Caco-2 (cell line): ENCODE measurements around the gene EEF1AKMT4. TPM values are rescaled to one million over a fixed set of nuclear protein-coding genes. Genes with fewer than 3 reads are reported as not detected.

Experiments used
- BruUV-seq: library from RNA; stranded (reverse); fragments of 400-500 nt; replicated peaks from 2 replicates; lab custom pipeline; 2021; lab: Mats Ljungman, UMichigan
- CTCF ChIA-PET: fragments of 300-600 bp; sonication (Branson Sonifier 250); formaldehyde crosslinking; loops from one replicate; lab custom pipeline; 2022; ENCODE audit warnings: antibody characterized with exemption; lab: Charles Lee
- POLR2A ChIA-PET: fragments of 300-600 bp; sonication (Branson Sonifier 250); formaldehyde crosslinking; loops from one replicate; lab custom pipeline; 2022; ENCODE audit warnings: antibody characterized with exemption; lab: Charles Lee
- DNase-seq, 2 experiments: peaks; one replicate each; pipeline versions ENCODE4 v3.0.0 to v3.0.0-alpha.2; 2020 to 2022
- H3K27me3 ChIP-seq: replicated peaks from 2 replicates; pipeline ENCODE4 v1.6.0; 2011; ENCODE audit warnings: low read length; ENCODE audit not compliant: control insufficient read depth, insufficient read depth
- H3K36me3 ChIP-seq: 2 replicates; pipeline ENCODE4 v1.5.1; 2011; ENCODE audit warnings: low read length; ENCODE audit not compliant: control insufficient read depth, insufficient read depth
- H3K4me1 ChIP-seq: fragments of 250-450 bp; sonication (Bioruptor Pico); 2 replicates; pipeline ENCODE4 v1.5.1; 2020; ENCODE audit warnings: mild to moderate bottlenecking
- H3K4me3 ChIP-seq: 2 replicates; pipeline ENCODE4 v1.5.1; 2011; ENCODE audit warnings: low read depth, mild to moderate bottlenecking, control low read depth, low read length
- H3K9me3 ChIP-seq: fragments of 250-450 bp; sonication (Bioruptor Pico); 2 replicates; pipeline ENCODE4 v1.5.1; 2020; ENCODE audit warnings: mild to moderate bottlenecking, moderate library complexity
- H3K27ac Mint-ChIP-seq: one replicate; pipeline ENCODE4 v1.8.0; 2022; ENCODE audit warnings: mixed read lengths; ENCODE audit not compliant: unreplicated experiment
- H3K27me3 Mint-ChIP-seq: one replicate; pipeline ENCODE4 v1.8.0; 2022; ENCODE audit warnings: mixed read lengths; ENCODE audit not compliant: insufficient read depth, unreplicated experiment
- H3K36me3 Mint-ChIP-seq: one replicate; pipeline ENCODE4 v1.8.0; 2022; ENCODE audit warnings: mild to moderate bottlenecking, mixed read lengths; ENCODE audit not compliant: insufficient read depth, unreplicated experiment
- H3K4me1 Mint-ChIP-seq: one replicate; pipeline ENCODE4 v1.8.0; 2022; ENCODE audit warnings: low read depth, mixed read lengths; ENCODE audit not compliant: unreplicated experiment
- H3K4me3 Mint-ChIP-seq: one replicate; pipeline ENCODE4 v1.8.0; 2022; ENCODE audit warnings: mild to moderate bottlenecking, moderate library complexity, mixed read lengths; ENCODE audit not compliant: unreplicated experiment
- H3K9me3 Mint-ChIP-seq: one replicate; pipeline ENCODE4 v1.8.0; 2022; ENCODE audit warnings: mixed read lengths; ENCODE audit not compliant: unreplicated experiment
- CTCF ChIP-seq, 2 experiments: fragments of 200-600 bp in 1 of 2; IDR thresholded peaks; 1 replicate in 1 of 2; 2 replicates in 1 of 2; pipeline versions ENCODE4 v1.5.1 to v1.8.0; 2011 to 2022; ENCODE audit warnings: antibody characterized with exemption in 1 of 2, control low read depth in 1 of 2, inconsistent platforms in 1 of 2, low read depth in 1 of 2, low read length in 1 of 2, mild to moderate bottlenecking in 1 of 2, moderate library complexity in 1 of 2; ENCODE audit not compliant: insufficient read depth in 1 of 2, severe bottlenecking in 1 of 2, unreplicated experiment in 1 of 2
- intact Hi-C: fragments of 100-400 bp; cut with micrococcal nuclease; formaldehyde crosslinking; loops from one replicate; pipeline ENCODE4 v1.10.0; 2022; ENCODE audit not compliant: unreplicated experiment
- total RNA-seq: library from RNA; stranded (reverse); gene quantifications from 2 replicates; pipeline ENCODE4 v1.2.3, GENCODE V29; 2022

EEF1AKMT4 gene
- total RNA-seq, 1 experiment from 2014 or later, result 13.1 TPM

DNA sequence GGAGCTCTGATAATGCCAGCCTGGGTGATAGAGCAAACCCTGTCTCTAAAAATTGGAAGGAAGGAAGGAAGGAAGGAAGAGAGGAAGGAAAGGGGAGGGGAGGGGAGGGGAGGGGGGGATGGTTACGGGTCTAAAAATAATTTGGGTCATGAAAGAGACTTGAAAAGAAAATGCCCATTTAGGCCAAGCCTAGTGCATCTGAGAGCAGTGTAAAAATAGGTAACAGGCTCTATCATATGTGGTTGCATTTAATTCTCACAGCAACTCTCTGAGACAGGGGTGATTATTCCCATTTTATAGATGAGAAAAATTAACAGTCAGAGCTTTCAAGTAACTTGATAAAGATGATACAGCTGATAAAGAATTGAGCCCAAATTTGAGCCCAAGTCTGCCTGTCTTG lies 22.8 kb downstream of the EEF1AKMT4 start:
- Histone ChIP-seq H3K4me3 (no peak overlapping the region), H3K9me3 (no peaks in the 10 kb centered on the region), H3K4me1 (no peaks in the 10 kb centered on the region), H3K36me3 (no peaks in the 10 kb centered on the region), H3K27me3 (no peaks in the 10 kb centered on the region)
- H3K36me3 Mint-ChIP-seq, result no peaks in the 10 kb centered on the region
- BruUV-seq, result no TSS peak
- no peaks in the 10 kb centered on the region for H3K9me3 Mint-ChIP-seq
- POLR2A ChIA-PET, result no interaction called here
- H3K27me3 Mint-ChIP-seq, result peaks cover 3% of the 10 kb centered on the region
- intact Hi-C loops, result no loop called here
- H3K4me3 Mint-ChIP-seq, result no peak overlapping the region
- H3K27ac Mint-ChIP-seq, result no peak overlapping the region
- no peak for DNase-seq
- TF ChIP-seq CTCF (IDR thresholded peaks at IDR 0.05; ENCODE audit: insufficient read depth in 1 of 2, low read depth in 1 of 2, low read length in 1 of 2, severe bottlenecking in 1 of 2, unreplicated experiment in 1 of 2), result no peak
- CTCF ChIA-PET, result no interaction called here
- no peaks in the 10 kb centered on the region for H3K4me1 Mint-ChIP-seq

DNA sequence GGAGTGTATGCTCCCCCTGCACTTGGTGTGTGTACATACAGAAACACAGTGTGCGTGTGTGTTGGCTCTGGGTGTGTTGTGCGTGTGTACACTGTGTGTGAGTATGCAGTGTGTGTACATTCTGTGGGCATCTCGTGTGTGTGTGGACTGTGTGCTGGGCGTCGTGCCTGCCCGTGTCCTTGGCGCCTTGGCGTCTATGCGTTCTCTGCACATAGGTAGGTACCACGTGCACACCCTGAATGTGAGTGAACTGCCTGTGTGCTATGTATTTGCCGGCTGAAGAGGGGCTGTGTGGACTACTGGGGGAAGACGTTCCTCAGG lies 25.9 kb downstream of the EEF1AKMT4 start:
- Histone ChIP-seq H3K4me1 (no peaks in the 10 kb centered on the region), H3K27me3 (no peaks in the 10 kb centered on the region), H3K4me3 (no peak overlapping the region), H3K36me3 (no peaks in the 10 kb centered on the region), H3K9me3 (no peaks in the 10 kb centered on the region)
- no peak for DNase-seq
- H3K4me1 Mint-ChIP-seq, result no peaks in the 10 kb centered on the region
- H3K36me3 Mint-ChIP-seq, result no peaks in the 10 kb centered on the region
- ChIA-PET POLR2A (no interaction called here), CTCF (no interaction called here)
- H3K4me3 Mint-ChIP-seq, result no peak overlapping the region
- no TSS peak for BruUV-seq
- intact Hi-C loops, result no loop called here
- H3K27ac Mint-ChIP-seq, result no peak overlapping the region
- no peaks in the 10 kb centered on the region for H3K9me3 Mint-ChIP-seq
- no peak for TF ChIP-seq CTCF (IDR thresholded peaks at IDR 0.05; ENCODE audit: insufficient read depth in 1 of 2, low read depth in 1 of 2, low read length in 1 of 2, severe bottlenecking in 1 of 2, unreplicated experiment in 1 of 2)
- H3K27me3 Mint-ChIP-seq, result peaks cover 3% of the 10 kb centered on the region

DNA sequence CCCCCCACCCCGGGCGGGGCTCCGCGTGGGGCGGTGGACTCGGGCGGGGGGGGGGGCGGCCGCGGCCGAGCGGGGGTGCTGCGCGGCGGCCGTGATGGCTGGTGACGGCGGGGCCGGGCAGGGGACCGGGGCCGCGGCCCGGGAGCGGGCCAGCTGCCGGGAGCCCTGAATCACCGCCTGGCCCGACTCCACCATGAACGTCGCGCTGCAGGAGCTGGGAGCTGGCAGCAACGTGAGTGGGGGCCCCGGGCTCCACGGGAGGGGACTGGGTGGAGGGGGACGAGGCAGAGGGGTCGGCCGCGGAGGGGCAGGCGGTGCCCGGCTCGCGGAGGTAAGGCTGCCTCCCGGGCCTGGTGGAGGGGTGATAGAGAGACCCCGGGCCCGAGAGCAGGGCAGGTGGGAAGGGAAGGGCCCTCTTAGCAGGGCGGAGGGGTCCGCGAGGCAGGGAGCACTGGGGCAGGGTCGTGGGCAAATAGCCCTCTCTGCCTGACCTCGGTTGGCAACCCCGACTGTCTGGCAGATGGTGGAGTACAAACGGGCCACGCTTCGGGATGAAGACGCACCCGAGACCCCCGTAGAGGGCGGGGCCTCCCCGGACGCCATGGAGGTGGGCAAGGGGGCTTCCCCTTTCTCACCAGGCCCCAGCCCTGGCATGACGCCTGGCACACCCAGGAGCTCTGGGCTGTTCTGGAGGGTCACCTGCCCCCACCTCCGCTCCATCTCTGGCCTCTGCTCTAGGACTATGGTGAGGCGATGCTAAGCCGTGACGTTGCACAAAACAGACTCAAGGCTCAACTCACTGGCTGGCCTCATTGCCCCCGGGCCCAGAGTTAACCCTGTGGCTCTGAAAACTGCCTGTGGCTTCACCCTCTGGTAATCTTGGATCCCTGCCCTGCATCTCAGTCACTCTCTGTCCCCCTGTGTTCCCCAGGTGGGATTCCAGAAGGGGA lies 26.8 kb downstream of the EEF1AKMT4 start, which contains the start of gene ECE2:
Gene ECE2 (plus strand): TSS at position 62 of the 950 bp plus-strand sequence. CDS start 132 bp downstream, at position 194.
- no peak for DNase-seq
- TF ChIP-seq CTCF (IDR thresholded peaks at IDR 0.05; ENCODE audit: insufficient read depth in 1 of 2, low read depth in 1 of 2, low read length in 1 of 2, severe bottlenecking in 1 of 2, unreplicated experiment in 1 of 2), result no peak
- H3K4me1 Mint-ChIP-seq, result no peaks in the 10 kb centered on the region
- H3K27ac Mint-ChIP-seq, result no peak within 1 kb of the TSS
- Histone ChIP-seq H3K27me3 (no peaks in the 10 kb centered on the region), H3K36me3 (no peaks in the 10 kb centered on the region), H3K4me1 (no peaks in the 10 kb centered on the region), H3K9me3 (no peaks in the 10 kb centered on the region), H3K4me3 (no peak within 1 kb of the TSS)
- intact Hi-C loops, result no loop called here
- no peaks in the 10 kb centered on the region for H3K9me3 Mint-ChIP-seq
- no TSS peak for BruUV-seq
- H3K36me3 Mint-ChIP-seq, result no peaks in the 10 kb centered on the region
- ChIA-PET POLR2A (no interaction called here), CTCF (no interaction called here)
- peaks cover 9% of the 10 kb centered on the region for H3K27me3 Mint-ChIP-seq
- H3K4me3 Mint-ChIP-seq, result no peak within 1 kb of the TSS
